NCI-H146 treated with DMSO at 0.1 percent for 48 hours (cell line): ENCODE data around the gene RPUSD2.
"Not testable (repeated sequence)": the region's sequence is repeated elsewhere in the genome, so short reads cannot be mapped to it uniquely, and the experiment has no call there.

Source experiments
- DNase-seq: peaks from one replicate; lab custom pipeline; 2025; ENCODE audit not compliant: unreplicated experiment; lab: John Stamatoyannopoulos, UW

RPUSD2 gene

GRCh38 chr15:40564591-40565332, 4.3 kb upstream of the RPUSD2 start, which contains the start of gene CCDC32:
TSS of gene CCDC32 (minus strand) at chr15:40565042. CDS start at chr15:40563015, 2,027 bp downstream.
- DNase-seq, result peak; percentile 91

DNA sequence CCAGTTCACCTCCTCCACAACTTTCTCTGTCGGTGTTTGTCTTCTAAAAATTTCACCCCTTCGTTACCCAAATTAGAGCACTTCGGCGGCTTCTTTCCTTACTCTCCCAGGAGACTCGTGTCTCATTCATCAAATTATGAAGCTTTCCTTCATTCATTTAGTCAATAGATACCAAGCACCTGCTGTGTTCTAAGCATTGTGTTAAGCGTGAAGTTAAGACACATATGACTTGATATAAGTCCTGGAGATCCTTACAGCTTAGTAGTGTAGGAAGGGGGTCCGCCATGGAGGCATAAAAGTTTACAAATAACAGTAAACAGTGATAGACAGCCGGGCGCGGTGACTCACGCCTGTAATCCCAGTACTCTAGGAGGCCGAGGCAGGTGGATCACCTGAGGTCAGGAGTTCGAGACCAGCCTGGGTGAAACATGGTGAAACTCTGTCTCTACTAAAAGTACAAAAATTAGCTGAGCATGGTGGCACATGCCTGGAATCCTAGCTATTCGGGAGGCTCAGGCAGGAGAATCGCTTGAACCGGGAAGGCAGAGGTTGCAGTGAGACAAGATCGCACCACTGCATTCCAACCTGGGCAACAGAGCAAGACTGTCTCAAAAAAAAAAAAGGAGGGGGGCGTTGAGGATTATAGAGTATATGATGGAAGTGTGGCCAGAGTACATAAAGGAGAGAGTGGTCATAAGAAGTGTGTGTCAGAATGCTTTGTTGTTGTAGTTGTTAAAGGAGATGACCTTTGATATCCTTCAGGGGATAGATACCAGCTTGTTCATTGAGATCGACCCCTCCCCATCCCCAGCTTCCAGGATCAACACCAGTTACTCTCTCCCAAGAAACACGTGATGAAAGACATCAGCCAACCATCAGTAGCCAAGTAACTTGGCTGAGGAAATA, 3.5 kb upstream of the RPUSD2 start:
- DNase-seq, result no peak

DNA sequence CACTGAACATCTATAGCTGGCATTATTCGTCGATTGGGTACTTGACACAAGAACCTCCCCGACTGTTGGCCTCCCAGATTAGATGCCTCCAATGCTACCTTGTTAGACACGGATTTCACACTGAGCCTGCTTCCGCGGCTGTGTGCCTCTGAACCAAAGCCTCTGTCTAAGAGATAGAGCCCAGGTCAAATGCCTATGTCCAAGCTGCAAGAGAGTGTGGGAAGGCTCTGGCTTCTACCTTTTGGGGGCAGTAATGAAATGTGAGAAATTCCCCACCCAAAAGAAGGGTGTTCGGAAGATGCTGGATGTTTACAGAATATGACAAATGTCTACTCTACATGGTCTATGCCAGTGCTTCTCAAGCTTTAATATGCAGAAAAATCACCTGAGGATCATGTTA, 2.0 kb upstream of the RPUSD2 start:
- no peak for DNase-seq

DNA sequence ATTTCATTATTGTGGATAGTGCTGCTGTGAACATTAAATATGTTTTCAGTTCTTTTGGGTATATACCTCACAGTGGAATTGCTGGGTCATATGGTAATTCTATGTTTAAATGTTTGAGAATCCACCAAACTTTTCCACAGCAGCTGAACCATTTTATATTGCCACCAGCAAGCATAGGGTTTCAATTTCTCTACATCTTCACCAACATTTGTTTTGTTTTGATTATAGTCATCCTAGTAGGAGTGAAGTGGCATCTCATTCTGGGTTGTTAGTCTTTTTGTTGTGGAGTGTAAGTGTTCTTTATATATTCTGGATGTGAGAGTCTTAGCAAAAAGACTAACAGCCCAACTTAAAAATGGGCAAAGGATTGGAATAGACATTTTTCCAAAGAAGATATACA, 6.0 kb downstream of the RPUSD2 start:
- DNase-seq, result no peak

DNA sequence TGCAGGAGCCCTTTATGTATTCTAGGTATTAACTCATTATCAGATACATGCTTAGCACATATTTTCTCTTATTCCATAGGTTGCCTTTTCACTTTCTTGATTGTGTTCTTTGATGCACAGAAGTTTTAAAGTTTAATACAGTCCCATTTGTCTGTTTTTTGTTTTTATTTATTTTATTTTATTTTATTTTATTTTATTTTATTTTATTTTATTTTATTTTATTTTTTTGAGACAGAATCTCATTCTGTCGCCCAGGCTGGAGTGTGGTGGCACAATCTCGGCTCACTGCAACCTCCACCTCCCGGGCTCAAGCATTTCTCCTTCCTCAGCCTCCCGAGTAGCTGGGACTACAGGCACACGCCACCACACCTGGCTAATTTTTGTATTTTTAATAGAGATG, 7.8 kb downstream of the RPUSD2 start:
- DNase-seq, result not testable (repeated sequence)

- DNase-seq, result no peak
These were observed 9.8 kb downstream of the RPUSD2 start for GRCh38 chr15:40578892-40579291.

DNA sequence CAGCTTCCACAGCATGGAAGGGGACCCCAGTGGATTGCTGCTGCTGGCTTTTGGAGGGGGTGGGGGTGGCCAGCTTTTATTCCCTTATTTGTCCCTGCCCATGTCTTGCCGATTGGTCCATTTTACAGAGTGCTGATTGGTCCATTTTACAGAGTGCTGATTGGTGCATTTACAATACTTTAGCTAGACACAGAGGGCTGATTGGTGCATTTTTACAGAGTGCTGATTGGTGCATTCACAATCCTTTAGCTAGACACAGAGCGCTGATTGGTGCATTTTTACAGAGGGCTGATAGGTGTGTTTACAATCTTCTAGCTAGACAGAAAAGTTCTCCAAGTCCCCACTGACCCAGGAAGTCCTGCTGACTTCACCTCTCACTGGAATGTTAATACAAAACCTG, 12.7 kb downstream of the RPUSD2 start:
- not testable (repeated sequence) for DNase-seq

DNA sequence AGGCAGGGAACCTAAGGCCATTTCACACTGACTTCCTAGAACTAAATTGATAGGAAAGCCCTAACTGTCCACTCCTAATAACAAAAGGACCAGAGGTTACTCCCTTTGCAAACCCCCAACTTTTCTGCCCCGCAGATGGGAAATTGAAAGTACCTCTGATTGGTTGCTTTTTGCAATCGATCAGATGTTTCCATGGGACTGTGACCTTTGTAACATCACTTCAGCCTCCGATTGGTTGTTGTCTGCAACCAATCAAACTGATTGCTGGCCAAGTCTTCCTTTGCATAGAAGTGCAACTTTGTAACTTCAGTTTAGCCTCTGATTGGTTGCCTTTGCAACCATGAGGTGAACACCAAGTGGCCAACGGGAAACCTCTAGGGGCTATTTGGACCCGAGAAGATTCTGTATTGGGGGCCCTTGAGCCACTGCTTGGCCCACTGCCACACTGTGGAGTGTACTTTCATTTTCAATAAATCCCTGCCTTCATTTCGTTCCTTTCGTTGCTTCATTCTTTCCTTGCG, 13.7 kb downstream of the RPUSD2 start:
- no peak for DNase-seq

DNA sequence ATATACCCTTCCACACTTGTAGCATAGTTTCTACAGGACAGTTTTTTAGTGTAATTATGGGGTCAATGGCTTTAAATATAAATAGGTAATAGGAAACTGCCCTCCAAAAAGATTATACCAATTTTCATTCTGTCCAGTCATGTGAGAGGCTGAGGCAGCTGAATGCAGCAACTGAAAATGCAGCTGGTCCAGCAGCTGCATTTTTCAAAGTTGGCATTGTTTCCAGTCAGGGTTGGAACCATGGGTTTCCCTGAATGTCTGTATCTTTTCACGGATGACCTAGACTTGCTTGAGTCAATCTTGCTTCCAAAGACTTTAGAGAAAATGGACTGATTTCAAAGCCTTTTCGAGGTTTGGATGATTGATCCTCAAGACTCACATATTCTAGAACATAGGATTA, 15.1 kb downstream of the RPUSD2 start:
- DNase-seq, result no peak

- no peak for DNase-seq
These were observed 21.6 kb downstream of the RPUSD2 start for GRCh38 chr15:40590667-40591050.

GRCh38 chr15:40591389-40591788, 22.3 kb downstream of the RPUSD2 start:
- DNase-seq, result no peak

DNA sequence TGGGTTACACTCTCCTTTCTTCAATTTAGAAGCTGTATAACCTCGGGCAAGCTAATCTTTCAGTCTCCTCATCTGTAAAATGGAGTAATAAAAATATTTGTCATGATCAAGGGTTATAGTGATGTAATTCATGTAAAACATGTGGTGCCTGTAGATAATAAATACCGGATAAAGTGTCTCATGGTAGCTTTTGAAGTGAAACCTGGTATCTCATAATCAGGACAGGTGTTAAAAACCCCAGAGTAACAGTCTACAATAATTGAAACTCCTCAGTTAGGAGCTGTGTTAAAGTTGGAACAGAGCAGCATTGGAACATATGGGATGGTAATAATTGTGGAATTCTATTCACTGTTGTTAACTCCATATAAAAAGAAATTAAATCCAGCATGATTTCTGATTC, 24.1 kb downstream of the RPUSD2 start:
- no peak for DNase-seq

GRCh38 chr15:40593588-40594428, 24.7 kb downstream of the RPUSD2 start, which contains the start of gene KNL1:
TSS of gene KNL1 (plus strand) at chr15:40594249. CDS start at chr15:40602932, 8,683 bp downstream.
- peak; percentile 92 for DNase-seq

GRCh38 chr15:40594429-40594836, 25.3 kb downstream of the RPUSD2 start:
- peak; percentile 35 for DNase-seq

- no peak for DNase-seq
These were observed 26.1 kb downstream of the RPUSD2 start for GRCh38 chr15:40595219-40595618.

- peak; percentile 11 for DNase-seq
These were observed 26.7 kb downstream of the RPUSD2 start for GRCh38 chr15:40595773-40596172.

DNA sequence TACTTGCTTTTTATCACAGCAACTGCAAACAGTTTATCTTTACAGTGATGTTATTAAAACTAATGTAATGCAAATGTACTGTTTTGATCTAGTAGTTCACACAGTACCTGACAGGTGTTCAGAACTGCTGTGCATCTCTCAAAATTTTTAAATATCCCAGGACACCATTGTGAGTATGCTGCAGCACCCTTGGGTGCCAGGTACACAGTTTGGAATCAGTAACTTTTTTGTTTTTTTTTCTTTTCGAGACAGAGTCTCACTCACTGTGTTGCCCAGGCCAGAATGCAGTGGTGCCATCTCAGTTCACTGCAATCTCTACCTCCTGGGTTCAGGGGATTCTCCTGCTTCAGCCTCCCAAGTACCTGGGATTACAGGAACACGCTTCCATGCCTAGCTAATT, 27.9 kb downstream of the RPUSD2 start:
- DNase-seq, result no peak

GRCh38 chr15:40598126-40598525, 29.0 kb downstream of the RPUSD2 start:
- no peak for DNase-seq

DNA sequence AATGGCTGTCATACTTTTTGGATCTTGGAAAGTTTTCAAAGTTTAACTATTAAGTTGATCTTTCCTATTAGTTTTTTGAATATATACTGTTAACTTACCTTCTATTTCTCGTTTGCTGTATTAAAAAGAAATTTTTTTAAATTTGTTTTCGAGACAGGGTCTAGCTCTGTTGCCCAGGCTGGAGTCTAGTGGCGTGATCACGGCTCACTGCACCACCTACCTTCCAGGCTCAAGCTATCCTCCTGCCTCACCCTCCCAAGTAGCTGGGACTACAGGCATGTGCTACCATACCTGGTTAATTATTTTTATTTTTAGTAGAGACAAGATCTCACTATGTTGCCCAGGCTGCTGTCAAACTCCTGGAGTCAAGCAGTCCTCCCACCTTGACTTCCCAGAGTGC, 29.6 kb downstream of the RPUSD2 start:
- no peak for DNase-seq

- DNase-seq, result no peak
These were observed 31.9 kb downstream of the RPUSD2 start for GRCh38 chr15:40600956-40601355.

DNA sequence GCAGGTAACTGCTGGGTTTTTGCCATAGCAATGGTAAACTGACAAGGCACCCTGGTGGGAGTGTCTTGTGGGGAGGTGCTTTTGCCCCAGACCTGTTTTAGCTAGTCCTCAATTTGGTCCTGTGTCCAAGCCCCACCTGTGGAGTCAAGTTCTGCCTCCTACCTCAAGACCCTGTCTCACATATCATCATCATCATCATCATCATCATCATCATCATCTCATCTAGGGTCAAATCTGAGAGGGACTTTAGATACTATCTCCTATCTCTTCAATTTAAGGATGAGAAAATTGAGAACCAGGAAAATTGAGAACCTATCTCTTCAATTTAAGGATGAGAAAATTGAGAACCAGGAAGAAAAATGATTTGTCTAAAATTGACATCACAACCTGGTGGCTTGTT, 34.8 kb downstream of the RPUSD2 start:
- no peak for DNase-seq
